ENCODE data around the gene ARHGEF25.
A peak's percentile ranks its signal among the peaks of the same experiment; 100 is the strongest.
"Not testable (repeated sequence)": the region's sequence is repeated elsewhere in the genome, so short reads cannot be mapped to it uniquely, and the experiment has no call there.

The ARHGEF25 gene

DNA sequence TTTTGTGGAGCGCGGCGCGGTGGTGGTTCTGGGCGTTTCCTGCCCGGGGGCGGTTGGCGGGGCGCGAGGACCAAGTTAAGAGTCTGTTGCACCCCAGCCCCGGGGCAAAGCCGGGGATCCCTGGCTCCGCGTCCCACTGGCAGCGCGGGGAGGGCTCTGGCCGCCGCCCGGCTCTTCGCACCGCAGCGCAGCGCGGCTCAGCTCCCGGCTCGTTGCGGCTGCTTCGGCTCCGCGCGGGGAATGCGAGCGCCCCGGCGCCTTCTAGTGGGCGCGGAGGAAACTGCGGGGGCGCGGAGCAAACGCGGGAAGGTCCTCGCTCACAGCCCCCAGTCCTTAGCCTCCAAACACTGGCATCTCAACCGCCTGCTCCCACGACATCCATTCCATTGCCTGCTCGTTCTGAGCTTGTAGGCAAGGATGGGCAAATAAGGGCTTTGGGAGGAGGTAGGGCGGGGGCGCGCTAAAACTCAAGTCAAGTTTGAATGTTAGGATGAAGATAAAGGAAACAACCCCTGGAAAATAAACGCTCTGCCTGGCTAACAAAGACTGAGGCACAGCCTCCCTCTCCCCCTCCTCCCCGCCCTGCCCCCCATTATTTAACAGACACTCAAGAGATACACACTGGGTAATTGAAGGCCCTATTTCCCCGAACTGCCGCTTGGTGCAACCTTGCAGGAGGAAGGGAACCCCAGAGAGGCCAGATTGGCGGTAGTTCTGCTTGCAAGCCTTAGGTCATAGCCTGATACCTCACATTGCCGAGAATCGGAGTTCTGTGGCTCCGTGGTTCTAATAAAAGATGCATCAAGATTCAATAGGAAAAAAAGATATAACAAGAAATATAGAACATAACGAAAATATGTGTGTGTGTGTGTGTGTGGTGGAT is 22.0 kb downstream of the ARHGEF25 start, which contains the start of gene B4GALNT1:
Gene B4GALNT1 (minus strand): TSS at position 244 of the 883 bp plus-strand sequence. CDS start 1,069 bp downstream, outside the sequence.
- DNase-seq (ENCODE audit: insufficient read length, low spot score), result peak; percentile 83
- peak; percentile 84 for FAIRE-seq

DNA sequence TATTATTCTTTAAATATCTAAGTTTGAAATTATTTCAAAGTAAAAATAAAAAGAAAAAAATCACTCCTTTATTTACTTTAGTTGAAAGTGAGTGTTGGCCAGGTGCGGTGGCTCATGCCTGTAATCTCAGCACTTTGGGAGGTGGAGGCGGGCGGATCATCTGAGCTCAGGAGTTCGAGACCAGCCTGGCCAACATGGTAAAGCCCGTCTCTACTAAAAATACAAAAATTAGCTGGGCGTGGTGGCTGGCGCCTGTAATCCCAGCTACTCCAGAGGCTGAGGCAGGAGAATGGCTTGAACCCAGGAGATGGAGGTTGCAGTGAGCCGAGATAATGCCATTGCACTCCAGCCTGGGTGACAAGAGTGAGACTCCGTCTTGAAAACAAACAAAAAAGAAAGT is 25.5 kb downstream of the ARHGEF25 start:
- FAIRE-seq; DNase-seq (ENCODE audit: insufficient read length, low spot score): not testable (repeated sequence)

DNA sequence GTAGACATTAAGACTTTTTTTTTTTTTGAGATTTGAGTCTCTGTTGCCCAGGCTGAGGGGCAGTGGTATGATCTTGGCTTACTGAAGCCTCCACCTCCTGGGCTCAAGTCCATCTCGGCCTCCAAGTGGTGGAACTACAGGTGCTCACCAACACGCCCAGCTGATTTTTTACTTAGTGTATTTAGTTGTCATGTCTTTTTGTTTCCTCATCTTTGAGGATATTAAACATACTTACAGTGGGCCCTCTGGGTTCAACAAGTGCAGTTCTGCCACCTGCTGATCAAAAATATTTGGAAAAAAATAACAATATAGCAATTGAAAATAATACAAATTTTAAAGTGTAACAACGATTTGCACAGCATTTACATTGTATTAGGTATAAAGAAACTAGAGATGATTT is 26.1 kb downstream of the ARHGEF25 start:
- FAIRE-seq, result no peak

DNA sequence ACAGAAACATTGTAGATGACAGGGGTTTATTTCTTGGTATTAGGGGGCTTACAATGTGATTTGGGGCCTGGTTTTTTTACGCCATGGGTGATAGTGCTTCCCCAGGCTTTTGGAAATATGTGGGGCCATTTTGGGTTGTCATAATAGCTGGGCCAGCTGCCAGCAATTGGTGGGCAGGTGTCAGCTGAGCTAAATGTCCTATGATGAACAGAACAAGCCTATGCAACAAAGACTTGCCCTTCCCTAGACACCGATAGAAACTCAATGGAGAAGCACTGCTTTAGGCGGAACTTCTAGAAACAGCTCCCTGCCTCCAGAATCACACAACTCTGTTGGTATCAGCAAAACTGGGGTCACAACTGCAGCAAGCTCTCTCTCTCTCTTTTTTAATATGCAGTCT is 26.9 kb downstream of the ARHGEF25 start:
- FAIRE-seq, result no peak
- DNase-seq (ENCODE audit: insufficient read length, low spot score), result peak; percentile 0

More for the DNA sequence above, 26.1 kb downstream of the ARHGEF25 start:
- DNase-seq (ENCODE audit: insufficient read length, low spot score), result no peak

DNA sequence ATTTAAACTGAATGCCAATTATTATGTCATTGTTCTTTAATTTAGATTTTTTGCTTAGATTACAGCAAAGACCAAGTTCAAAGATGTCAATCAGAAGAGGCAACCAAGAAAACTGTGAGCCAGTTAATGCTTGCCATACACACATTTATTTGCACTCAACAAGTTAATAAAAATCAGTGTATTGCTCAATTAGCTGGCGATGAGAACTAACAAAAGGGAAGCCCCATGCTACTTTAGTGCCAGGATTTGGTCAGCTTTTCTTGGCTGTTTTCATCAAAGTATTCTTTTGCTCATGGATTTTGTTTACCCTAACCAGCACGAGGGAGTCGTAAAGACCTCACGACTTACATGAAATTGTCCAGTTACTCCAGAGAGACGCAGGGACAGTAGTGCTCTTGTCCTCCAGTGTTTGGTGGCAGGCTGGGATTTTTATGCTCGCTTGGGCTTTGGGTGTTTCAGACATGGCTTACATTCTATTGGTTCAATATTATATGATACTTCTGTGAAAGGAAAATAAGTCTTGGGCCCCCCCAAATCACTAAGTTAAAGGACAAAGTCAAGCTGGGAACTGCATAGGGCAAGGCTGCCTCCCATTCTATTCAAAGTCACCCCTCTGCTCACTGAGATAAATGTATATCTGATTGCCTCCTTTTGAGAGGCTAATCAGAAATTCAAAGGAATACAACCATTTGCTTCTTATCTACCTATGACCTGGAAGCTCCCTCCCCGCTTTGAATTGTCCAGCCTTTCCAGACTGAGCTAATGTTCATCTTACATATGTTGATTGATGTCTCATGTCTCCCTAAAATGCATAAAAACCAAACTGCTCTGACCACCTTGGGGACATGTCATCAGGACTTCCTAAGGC is 29.2 kb downstream of the ARHGEF25 start:
- FAIRE-seq, result no peak
- DNase-seq (ENCODE audit: insufficient read length, low spot score), result no peak

DNA sequence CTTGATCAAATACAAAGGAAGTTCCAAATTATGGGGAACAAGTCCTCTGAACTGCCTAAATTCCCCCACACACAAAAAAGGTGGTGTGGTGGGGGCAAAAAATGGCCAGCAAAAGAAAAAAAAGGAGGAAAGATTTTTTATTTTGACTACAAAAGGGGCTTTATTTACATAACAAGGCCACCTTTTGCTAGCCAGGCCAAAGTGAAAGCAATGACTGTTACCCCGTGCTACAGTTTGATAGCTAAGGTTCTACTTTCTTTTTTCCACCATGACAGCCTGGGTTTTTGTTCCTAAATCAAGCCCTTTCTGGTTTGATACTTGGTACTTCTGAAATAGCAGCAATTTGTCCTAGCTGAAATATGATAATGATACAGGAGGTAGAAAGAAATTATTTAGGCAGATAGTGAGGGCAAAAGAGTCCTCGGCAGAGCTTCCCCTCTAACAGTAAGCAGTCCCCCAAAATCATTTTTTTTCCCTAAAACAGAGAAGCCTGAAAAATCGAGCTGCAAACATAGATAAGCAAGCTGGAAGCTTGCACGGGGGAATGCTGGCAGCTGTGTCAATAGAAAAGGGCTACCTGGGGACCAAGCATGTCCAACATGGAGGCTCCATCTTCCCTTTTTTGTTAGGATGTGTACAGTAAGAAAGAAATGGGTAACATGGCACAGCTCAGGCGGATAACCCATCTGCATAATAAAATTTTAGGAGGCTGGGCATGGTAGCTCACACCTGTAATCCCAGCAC is 30.6 kb downstream of the ARHGEF25 start:
- FAIRE-seq, result no peak

DNA sequence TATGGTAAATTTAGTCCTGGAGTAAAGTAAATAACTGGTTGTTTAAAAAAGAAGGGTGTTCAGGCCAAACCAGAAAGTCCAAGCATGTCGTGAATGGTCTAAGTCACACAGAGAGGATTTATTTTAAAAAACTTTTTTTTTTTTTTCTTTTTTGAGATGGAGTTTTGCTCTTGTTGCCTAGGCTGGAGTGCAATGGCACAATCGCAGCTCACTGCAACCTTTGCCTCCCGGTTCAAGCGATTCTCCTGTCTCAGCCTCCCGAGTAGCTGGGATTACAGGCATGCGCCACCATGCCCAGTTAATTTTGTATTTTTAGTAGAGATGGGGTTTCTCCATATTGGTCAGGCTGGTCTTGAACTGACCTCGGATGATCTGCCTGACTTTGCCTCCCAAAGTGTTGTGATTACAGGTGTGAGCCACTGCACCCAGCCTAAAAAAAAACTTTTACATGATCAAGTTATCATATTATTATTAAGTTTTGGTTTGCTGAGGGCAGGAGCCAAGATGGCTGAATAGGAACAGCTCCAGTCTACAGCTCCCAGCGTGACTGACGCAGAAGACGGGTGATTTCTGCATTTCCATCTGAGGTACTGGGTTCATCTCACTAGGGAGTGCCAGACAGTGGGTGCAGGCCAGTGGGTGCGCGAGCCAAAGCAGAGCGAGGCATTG is 34.9 kb downstream of the ARHGEF25 start:
- not testable (repeated sequence) for DNase-seq (ENCODE audit: insufficient read length, low spot score); FAIRE-seq

More for the DNA sequence above, 30.6 kb downstream of the ARHGEF25 start:
- no peak for DNase-seq (ENCODE audit: insufficient read length, low spot score)

DNA sequence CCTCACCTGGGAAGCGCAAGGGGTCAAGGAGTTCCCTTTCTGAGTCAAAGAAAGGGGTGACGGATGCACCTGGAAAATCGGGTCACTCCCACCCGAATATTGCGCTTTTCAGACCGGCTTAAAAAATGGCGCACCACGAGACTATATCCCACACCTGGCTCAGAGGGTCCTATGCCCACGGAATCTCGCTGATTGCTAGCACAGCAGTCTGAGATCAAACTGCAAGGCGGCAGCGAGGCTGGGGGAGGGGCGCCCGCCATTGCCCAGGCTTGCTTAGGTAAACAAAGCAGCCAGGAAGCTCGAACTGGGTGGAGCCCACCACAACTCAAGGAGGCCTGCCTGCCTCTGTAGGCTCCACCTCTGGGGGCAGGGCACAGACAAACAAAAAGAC is 35.4 kb downstream of the ARHGEF25 start:
- FAIRE-seq; DNase-seq (ENCODE audit: insufficient read length, low spot score): not testable (repeated sequence)

DNA sequence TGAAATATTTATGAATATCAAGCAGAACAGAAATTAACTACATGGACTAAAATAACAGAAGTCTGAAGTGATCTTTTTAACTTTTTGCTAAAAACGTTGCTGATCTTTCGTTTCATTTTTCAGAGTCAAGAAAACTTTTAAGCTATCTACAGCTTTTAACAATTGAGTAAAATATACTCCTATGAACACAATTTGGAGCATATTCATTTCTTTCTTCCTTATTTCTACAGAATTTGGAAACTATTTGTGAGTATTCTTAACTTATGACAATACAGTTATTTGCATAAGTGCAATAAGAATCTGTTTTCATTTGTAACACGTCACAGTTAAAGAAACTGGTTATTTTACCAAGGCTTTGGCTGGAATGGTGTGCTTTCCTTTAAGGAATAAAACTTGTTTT is 42.8 kb downstream of the ARHGEF25 start:
- DNase-seq (ENCODE audit: insufficient read length, low spot score) (no peak), FAIRE-seq (no peak)

DNA sequence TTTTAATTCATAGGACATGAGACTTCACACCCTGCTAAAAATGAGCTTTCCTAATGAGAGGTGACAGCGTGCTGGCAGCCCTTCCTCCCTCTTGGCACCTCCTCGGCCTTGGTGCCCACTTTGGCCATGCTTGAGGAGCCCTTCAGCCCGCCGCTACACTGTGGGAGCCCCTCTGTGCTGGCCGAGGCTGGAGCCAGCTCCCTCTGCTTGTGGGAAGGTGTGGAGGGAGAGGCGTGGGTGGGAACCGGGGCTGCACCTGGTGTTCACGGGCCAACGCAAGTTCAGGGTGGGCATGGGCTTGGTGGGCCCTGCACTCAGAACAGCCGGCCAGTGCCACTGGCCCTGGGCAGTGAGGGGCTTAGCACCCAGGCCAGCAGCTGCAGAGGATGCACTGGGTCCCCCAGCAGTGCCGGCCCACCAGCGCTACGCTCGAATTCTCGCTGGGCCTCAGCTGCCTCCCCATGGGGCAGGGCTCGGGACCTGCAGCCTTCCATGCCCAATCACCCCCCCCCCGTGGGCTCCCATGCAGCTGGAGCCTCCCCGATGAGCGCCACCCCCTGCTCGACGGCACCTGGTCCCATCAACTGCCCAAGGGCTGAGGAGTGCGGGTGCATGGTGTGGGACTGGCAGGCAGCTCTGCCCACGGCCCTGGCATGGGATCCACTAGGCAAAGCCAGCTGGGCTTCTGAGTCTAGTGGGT is 44.5 kb downstream of the ARHGEF25 start:
- no peak for FAIRE-seq
- DNase-seq (ENCODE audit: insufficient read length, low spot score), result no peak

DNA sequence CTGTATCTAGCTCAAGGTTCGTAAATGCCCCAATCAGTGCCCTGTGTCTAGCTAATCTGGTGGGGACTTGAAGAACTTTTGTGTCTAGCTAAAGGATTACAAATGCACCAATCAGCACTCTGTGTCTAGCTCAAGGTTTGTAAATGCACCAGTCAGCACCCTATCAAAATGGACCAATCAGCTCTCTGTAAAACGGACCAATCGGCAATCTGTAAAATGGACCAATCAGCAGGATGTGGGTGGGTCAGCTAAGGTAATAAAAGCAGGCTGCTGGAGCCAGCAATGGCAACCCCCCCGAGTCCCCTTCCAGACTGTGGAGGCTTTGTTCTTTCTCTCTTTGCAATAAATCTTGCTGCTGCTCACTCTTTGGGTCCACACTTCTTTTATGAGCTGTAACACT is 45.2 kb downstream of the ARHGEF25 start:
- not testable (repeated sequence) for FAIRE-seq; DNase-seq (ENCODE audit: insufficient read length, low spot score)

DNA sequence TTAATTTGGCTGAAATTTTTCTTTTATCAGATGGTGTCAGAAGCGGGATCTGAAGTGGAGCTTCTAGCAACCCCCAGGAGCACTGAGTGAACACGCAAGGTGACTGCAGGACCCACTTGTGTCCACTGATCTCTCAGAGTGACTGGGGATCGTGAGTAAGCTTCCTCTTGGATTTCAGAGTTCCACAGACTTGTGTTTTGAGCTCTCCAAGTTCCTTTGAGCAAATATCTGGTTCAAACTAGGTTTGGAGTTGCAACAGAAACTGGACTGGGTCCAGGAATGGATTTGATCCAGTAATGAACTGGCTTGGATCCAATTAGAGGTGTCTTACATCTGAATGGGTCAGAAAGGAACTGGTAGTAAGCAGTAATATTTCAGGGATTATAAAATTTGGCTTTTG is 46.5 kb downstream of the ARHGEF25 start:
- no peak for DNase-seq (ENCODE audit: insufficient read length, low spot score)
- FAIRE-seq, result no peak

DNA sequence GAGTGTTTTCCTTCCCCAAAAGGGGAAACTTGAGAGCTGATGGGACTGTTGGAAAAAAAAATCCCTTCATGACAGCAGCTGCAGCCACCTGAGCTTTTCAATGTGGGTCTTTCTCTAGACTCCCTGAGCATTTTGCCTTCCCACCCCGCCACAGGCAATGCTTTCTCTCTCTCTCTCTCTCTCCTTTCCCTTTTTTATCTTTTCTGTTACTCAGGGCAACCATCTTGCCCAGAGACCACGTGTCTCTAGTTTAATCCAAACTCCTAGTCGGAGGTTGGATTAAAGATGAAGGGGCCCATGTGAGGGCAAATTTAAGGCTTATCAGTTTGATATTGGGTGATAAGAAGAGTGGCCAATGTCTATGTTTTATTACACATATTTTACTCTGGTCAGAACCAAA is 47.7 kb downstream of the ARHGEF25 start:
- no peak for FAIRE-seq
- DNase-seq (ENCODE audit: insufficient read length, low spot score), result no peak

DNA sequence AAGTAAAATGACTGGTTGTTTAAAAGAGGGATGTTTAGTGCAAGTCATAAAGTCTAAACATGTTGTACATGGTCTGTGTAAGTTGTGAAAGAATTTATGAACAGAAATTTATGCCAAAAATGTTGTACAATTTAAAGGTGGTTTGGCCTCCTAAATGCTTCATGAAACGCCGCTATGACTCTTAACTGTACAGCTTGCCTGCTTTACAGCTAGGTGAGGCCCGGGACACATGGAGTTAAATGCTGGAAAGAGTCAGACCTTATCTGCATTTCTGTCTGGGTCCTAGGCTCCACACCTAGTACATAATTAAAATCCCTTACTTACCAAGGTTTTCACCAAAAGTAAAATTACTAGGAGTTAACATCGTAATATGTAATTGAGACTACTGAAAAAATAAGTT is 50.1 kb downstream of the ARHGEF25 start:
- FAIRE-seq (no peak), DNase-seq (ENCODE audit: insufficient read length, low spot score) (no peak)

DNA sequence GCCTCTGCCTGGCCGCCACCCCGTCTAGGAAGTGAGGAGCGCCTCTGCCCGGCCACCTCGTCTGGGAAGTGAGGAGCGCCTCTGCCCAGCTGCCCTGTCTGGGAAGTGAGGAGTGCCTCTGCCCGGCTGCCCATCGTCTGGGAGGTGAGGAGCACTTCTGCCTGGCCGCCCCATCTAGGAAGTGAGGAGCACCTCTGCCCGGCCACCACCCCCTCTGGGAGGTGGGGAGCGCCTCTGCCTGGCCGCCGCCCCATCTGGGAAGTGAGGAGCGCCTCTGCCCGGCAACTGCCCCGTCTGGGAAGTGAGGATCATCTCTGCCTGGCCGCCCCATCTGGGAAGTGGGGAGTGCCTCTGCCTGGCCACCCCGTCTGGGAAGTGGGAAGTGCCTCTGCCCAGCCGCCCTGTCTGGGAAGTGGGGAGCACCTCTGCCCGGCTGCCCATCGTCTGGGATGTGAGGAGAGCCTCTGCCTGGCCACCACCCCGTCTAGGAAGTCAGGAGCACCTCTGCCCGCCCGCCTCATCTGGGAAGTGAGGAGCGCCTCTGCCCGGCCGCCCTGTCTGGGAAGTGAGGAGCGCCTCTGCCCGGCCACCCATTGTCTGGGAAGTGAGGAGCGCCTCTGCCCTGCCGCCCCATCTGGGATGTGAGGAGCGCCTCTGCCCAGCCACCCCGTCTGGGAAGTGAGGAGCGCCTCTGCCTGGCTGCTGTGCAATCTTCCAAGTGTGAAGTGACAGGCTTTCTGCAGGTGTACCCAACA is 54.0 kb downstream of the ARHGEF25 start:
- FAIRE-seq; DNase-seq (ENCODE audit: insufficient read length, low spot score): not testable (repeated sequence)

All from HTR-8/SVneo (cell line).